Measurements from ENCODE around the gene FGGY. TPM values are rescaled to one million over a fixed set of nuclear protein-coding genes. Genes with fewer than 3 reads are reported as not detected.

Gene FGGY
- total and polyA plus RNA-seq, 4 donors, result 16.0 to 67.0 (median 43.4) TPM

- Histone ChIP-seq H3K4me3 (ENCODE audit: low read depth in 1 of 3, low read length in 3 of 3) (no peak overlapping the region), H3K27ac (ENCODE audit: low read depth in 1 of 2, low read length in 2 of 2) (no peak overlapping the region), H3K9me3 (ENCODE audit: control insufficient read depth in 4 of 4, low read length in 3 of 4) (peaks cover 0 to 3% (median 0%) of the 10 kb centered on the region in 4 donors), H3K27me3 (ENCODE audit: control insufficient read depth in 4 of 4, insufficient read depth in 4 of 4, low read length in 3 of 4) (no peaks in the 10 kb centered on the region), H3K36me3 (ENCODE audit: control insufficient read depth in 4 of 4, insufficient read depth in 3 of 4, low read depth in 1 of 4, low read length in 3 of 4) (peaks cover 0 to 4% (median 0%) of the 10 kb centered on the region in 4 donors), H3K4me1 (ENCODE audit: control insufficient read depth in 4 of 4, insufficient read depth in 4 of 4, low read length in 3 of 4) (no peaks in the 10 kb centered on the region), H3K9ac (ENCODE audit: low read depth in 1 of 2, low read length in 2 of 2) (no peak overlapping the region)
- DNase-seq (ENCODE audit: low spot score), result no peak
- 90% methylated on average over 2 of the region's 2 CpGs for WGBS
- TF ChIP-seq MAX (IDR thresholded peaks at IDR 0.05) (no peak), CTCF (IDR thresholded peaks at IDR 0.05; ENCODE audit: low read depth, low read length, missing input control) (no peak), RXRA (IDR thresholded peaks at IDR 0.05) (no peak), TAF1 (conservative IDR thresholded peaks at IDR 0.05) (no peak), FOXA2 (IDR thresholded peaks at IDR 0.05) (no peak), YY1 (IDR thresholded peaks at IDR 0.05) (no peak), EGR1 (IDR thresholded peaks at IDR 0.05; ENCODE audit: low read depth in 2 of 2) (no peak), ATF3 (IDR thresholded peaks at IDR 0.05) (no peak), HNF4A (conservative IDR thresholded peaks at IDR 0.05) (no peak), ZBTB33 (IDR thresholded peaks at IDR 0.05) (no peak), NR2F2 (IDR thresholded peaks at IDR 0.05) (no peak), SP1 (IDR thresholded peaks at IDR 0.05) (no peak), GABPA (IDR thresholded peaks at IDR 0.05 in 1 of 2, conservative IDR thresholded peaks at IDR 0.05 in 1 of 2) (no peak), FOXA1 (IDR thresholded peaks at IDR 0.05) (no peak), REST (IDR thresholded peaks at IDR 0.05) (no peak)
These were observed 190.6 kb downstream of the FGGY start for GRCh38 chr1:59487335-59488031.

All from liver (tissue), 9 donors.